GM18861 (cell line): ENCODE measurements around the gene RELA.
"Not testable (repeated sequence)": the region's sequence is repeated elsewhere in the genome, so short reads cannot be mapped to it uniquely, and the experiment has no call there.

ENCODE experiments used
- ATAC-seq: cut with Tn5 transposase; IDR thresholded peaks from one replicate; pipeline ENCODE4 v1.9.1; 2021; ENCODE audit not compliant: unreplicated experiment

The RELA gene

DNA sequence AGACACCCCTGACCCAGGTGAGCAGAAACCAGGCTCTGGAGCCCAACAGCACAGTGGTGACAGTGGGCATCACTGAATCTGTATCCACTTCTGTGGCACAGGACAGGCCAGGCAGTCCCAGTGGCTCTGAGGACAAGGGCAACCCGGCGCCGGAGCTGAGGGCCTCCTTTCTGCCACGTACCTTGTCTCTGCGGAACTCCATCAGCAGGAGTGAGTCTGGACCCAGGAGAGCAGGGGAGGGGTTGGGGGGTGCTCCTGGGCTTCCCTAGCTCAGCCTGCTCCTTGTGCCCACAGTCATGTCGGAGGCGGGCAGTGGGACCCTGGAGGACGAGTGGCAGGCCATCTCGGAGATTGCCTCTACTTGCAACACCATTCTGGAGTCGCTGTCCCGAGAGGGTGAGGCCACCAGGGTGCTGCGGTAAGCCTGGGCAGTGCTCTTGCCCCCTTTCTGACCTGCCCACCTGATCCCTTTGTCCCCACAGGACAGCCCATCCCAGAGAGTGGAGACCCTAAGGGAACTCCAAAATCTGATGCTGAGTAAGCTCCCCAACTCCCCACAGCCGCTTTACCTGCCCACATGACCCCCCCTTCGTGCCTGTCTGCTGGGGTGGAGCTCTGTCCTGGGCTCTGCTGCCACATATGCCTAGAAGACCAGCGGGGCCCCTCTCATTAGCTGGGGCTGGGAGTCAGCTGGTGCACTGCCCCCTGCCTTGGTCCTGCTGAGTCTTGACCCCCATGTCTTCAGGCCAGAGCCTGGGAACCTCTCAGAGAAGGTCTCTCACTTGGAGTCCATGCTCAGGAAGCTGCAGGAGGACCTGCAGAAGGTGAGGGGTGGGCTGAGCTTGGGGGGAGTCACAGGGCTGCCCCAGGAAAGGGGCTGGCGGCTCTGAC lies 12.8 kb downstream of the RELA start:
- no peak for ATAC-seq

DNA sequence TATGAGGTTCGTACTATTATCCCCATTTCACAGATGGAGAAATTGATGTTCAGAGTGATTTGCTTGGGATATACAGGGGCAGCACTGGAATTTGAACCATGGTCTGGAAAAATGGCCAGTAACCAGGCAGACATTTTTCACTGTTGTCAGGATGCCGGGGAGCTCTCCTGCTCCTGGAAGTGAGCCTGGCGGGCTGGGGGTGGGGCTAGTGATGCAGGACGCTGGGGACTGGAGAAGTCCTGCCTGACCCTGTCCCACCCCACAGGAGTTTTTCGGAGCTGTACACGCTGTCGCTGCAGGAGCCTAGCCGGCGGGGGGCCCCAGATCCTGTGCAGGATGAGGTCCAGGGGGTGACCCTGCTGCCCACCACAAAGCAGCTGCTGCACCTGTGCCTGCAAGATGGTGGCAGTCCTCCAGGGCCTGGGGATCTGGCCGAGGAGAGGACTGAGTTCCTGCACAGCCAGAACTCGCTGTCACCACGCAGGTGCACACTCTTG lies 13.7 kb downstream of the RELA start:
- no peak for ATAC-seq

DNA sequence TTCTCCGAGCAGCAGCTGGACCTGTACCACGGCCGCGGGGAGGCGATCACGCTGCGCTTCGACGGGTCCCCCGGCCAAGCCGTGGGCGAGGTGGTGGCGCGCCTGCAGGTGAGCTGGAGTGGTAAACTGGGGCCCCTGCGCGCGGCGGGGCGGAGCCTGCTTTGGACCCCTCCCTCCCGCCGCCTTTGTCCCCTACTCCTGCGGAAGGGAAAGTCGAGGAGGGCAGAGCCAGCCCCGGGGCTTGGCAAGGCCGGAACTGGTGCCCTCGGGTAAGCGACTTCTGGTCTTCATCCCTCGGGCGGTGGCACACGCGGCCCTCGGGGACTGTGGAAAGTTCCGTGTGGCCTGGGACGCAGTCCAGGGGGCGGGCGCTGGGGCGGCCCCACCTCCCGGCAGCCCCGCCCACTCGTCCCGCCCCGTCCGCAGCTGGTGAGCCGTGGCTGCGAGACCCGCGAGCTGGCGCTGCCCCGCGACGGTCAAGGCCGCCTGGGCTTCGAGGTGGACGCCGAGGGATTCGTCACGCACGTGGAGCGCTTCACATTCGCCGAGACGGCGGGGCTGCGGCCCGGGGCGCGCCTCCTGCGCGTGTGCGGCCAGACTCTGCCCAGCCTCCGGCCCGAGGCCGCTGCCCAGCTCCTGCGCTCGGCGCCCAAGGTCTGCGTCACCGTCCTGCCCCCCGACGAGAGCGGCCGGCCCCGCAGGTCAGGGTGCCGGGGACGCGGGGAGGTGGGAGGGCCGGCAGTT lies 15.6 kb downstream of the RELA start:
- ATAC-seq = no peak

DNA sequence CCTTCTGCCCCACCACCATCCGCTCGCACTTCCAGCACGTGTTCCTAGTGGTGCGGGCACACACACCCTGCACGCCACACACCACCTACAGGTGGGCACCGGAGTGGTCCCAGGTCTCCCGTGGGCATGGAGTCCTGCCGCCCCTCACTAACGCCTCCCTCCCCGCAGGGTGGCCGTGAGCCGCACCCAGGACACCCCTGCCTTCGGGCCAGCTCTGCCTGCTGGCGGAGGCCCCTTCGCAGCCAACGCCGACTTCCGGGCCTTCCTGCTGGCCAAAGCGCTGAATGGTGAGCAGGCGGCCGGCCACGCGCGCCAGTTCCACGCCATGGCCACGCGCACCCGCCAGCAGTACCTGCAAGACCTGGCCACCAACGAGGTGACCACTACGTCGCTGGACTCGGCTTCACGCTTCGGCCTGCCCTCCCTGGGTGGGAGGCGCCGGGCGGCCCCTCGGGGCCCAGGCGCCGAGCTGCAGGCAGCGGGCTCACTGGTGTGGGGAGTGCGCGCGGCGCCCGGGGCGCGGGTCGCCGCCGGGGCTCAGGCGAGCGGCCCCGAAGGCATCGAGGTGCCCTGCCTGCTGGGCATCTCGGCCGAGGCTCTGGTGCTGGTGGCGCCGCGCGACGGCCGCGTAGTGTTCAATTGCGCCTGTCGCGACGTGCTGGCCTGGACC lies 16.3 kb downstream of the RELA start:
- no peak for ATAC-seq

DNA sequence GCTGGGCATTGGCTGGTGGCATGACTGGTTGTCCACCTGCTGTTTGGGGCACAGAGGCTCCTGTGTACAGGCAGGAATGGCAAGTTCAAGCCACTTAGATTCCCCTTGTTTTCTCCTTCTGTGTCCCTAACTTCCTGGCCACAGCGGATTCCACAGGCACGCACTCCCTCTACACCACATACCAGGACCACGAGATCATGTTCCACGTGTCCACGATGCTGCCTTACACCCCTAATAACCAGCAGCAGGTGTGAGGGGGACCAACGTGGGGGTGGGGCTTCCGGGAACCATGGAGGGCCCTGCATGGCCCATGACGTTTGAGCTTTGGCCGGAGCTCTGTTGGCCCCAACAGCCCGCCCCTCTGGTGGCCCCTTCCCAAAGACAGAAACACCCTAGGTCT lies 17.0 kb downstream of the RELA start:
- ATAC-seq = no peak

GRCh38 chr11:65644837-65645236 lies 17.9 kb downstream of the RELA start:
- no peak for ATAC-seq

- no peak for ATAC-seq
These were observed 18.7 kb downstream of the RELA start for GRCh38 chr11:65643971-65644370.

GRCh38 chr11:65642014-65642671 lies 20.6 kb downstream of the RELA start:
- no peak for ATAC-seq

DNA sequence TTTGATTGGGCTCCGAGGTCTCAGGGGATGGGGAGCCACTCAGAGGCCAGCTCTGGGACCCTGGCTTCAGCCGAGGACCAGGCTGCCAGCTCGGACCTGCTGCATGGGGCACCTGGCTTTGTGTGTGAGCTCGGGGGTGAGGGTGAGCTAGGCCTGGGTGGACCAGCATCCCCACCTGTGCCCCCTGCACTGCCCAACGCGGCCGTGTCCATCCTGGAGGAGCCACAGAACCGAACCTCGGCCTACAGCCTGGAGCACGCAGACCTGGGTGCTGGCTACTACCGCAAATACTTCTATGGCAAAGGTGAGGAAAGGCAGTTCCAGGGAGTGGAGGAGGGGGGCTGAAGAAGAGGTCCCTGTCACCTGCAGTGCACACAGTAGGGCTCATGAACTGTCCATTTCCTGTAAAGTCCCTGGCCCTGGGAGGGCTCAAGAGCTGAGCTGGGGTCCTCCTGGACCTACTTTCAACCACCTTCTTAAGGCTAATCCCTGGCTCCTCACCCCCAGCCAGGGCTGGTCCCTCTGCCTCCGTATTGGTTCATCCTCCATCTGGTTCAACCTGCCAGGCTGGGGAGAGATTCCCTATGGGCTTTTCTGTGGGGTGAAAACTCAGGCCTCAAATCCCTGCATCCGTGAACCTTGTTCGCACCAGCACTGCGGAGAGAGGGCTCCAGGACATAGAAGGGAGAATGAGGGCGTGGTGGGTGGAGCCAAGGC lies 21.3 kb downstream of the RELA start:
- ATAC-seq = no peak

GRCh38 chr11:65640483-65641296 lies 22.0 kb downstream of the RELA start:
- ATAC-seq = no peak

DNA sequence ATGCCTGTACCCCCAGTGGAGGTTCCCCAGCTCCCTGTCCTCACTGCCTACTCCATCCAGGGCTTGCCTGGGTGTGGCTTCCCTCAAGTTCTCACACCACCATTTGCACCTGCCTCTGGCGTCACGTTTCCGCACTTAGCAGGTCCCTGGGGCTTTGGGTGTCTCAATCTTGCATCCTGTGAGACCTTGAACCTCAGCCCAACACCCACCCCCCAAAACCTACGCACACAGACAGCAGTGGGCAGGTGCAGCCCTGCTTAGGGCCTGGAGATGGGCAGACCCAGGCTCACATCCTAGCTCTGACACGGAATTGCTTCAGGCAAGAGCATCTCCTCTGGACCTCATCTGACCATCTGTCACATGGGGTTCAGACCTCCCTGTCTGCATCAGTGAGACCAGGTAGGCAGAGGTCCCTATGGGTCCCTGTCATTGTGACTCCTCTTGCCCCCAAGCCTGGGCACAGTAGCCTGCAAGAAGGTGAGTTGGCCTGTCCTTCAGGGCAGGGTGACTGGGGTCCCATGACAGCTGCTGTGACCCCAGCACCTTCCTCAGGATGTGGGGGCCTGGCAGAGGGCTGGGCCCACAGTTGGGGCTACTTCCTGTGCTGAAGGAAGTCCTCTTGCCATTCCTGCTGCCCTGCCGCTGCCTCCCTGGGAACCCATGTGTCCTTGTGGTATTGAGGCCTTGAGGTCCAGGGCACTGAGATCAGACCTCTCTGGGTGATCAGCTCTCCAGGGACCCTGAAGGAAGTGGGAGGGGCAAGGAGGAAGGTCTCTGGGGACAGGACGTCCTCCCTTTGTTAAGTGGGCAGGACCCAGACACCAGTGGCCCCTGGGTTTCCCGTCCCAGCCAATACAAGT lies 22.9 kb downstream of the RELA start:
- peak; percentile 38 for ATAC-seq

DNA sequence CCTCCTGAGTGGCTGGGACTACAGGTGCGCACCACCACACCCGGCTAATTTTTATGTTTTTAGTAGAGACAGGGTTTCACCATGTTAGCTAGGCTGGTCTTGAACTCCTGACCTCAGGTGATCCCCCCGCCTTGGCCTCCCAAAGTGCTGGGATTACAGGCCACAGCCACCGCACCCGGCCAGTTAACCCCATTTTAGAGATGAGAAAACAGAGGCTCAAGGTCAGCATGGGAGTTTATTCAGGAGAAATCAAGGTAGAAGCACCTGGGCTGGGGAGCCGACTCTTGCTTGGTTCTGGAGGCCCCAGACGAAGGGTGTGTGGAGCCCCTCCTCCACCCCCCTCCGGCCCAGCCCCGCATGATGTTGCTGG lies 23.5 kb downstream of the RELA start:
- ATAC-seq = not testable (repeated sequence)

- ATAC-seq = peak; percentile 26
These were observed 24.8 kb downstream of the RELA start, which contains the start of gene SIPA1 for GRCh38 chr11:65637794-65638419. Gene SIPA1 (plus strand): TSS chr11:65638101. CDS start chr11:65640922, 2,821 bp downstream.

GRCh38 chr11:65637032-65637557 lies 25.6 kb downstream of the RELA start:
- ATAC-seq = no peak

GRCh38 chr11:65636108-65637031 lies 26.3 kb downstream of the RELA start:
- ATAC-seq = no peak

- ATAC-seq = no peak
These were observed 27.6 kb downstream of the RELA start for GRCh38 chr11:65634905-65635731.
